Kidney capillary endothelial cell (primary cell): ENCODE data around the gene CFP.

Experiments used
- DNase-seq: peaks from one replicate; pipeline ENCODE4 v3.0.0-alpha.2; 2018; ENCODE audit warnings: low spot score

Gene CFP

GRCh38 chrX:47637546-47638195 is 7.9 kb upstream of the CFP start:
- no peak for DNase-seq

GRCh38 chrX:47634871-47635575 is 5.3 kb upstream of the CFP start:
- DNase-seq: no peak

- DNase-seq: no peak
Observed at GRCh38 chrX:47633689-47634590, 4.2 kb upstream of the CFP start.

GRCh38 chrX:47632666-47633065 is 2.9 kb upstream of the CFP start:
- no peak for DNase-seq

- no peak for DNase-seq
Observed at GRCh38 chrX:47631676-47632075, 1.9 kb upstream of the CFP start.

GRCh38 chrX:47628982-47629381 is 748 bp downstream of the CFP start:
- DNase-seq: no peak

GRCh38 chrX:47625365-47625764 is 4.4 kb downstream of the CFP start:
- DNase-seq: no peak

- peak; percentile 38 for DNase-seq
Observed at GRCh38 chrX:47623540-47624027, 6.1 kb downstream of the CFP start.

GRCh38 chrX:47621851-47622250 is 7.9 kb downstream of the CFP start:
- no peak for DNase-seq

- no peak for DNase-seq
Observed at GRCh38 chrX:47620303-47620685, 9.4 kb downstream of the CFP start.

GRCh38 chrX:47619486-47620302 is 10.0 kb downstream of the CFP start, which contains the start of gene SYN1:
TSS of gene SYN1 (minus strand) at chrX:47619857. CDS start at chrX:47619728, 129 bp downstream.
- peak; percentile 60 for DNase-seq

- DNase-seq: no peak
Observed at GRCh38 chrX:47618923-47619485, 10.7 kb downstream of the CFP start.

- DNase-seq: no peak
Observed at GRCh38 chrX:47614618-47615017, 15.1 kb downstream of the CFP start.

- no peak for DNase-seq
Observed at GRCh38 chrX:47613082-47613481, 16.6 kb downstream of the CFP start.

GRCh38 chrX:47612418-47612817 is 17.3 kb downstream of the CFP start:
- DNase-seq: no peak

GRCh38 chrX:47611926-47612325 is 17.8 kb downstream of the CFP start:
- no peak for DNase-seq

- DNase-seq: no peak
Observed at GRCh38 chrX:47611489-47611888, 18.2 kb downstream of the CFP start.

- DNase-seq: no peak
Observed at GRCh38 chrX:47610511-47610910, 19.2 kb downstream of the CFP start.

- no peak for DNase-seq
Observed at GRCh38 chrX:47608130-47608810, 21.5 kb downstream of the CFP start.

GRCh38 chrX:47607091-47607490 is 22.6 kb downstream of the CFP start:
- DNase-seq: no peak

GRCh38 chrX:47605024-47605423 is 24.7 kb downstream of the CFP start:
- DNase-seq: no peak
